Measurements from ENCODE around the gene CALHM3. TPM values are rescaled to one million over a fixed set of nuclear protein-coding genes. Genes with fewer than 3 reads are reported as not detected.

CALHM3 gene
- total and polyA plus RNA-seq, 2 of the 13 experiments (the other 11 are each of a cell fraction or from before 2014, with no cell fraction given): not detected

- TF ChIP-seq TFDP1 (CRISPR knock-in tag; IDR thresholded peaks at IDR 0.05; ENCODE audit: borderline replicate concordance) (no peak), ZNF572 (CRISPR knock-in tag; IDR thresholded peaks at IDR 0.05) (no peak), U2AF2 (IDR thresholded peaks at IDR 0.05; ENCODE audit: low read depth, low read length) (no peak), SSRP1 (CRISPR knock-in tag; IDR thresholded peaks at IDR 0.05) (no peak), ZNF589 (CRISPR knock-in tag; conservative IDR thresholded peaks at IDR 0.05) (no peak), ZKSCAN8 (CRISPR knock-in tag; IDR thresholded peaks at IDR 0.05; ENCODE audit: borderline replicate concordance) (0 out of 2 replicates have a peak, but pooled peaks have one; percentile 28), EED (CRISPR knock-in tag; IDR thresholded peaks at IDR 0.05) (no peak), PATZ1 (CRISPR knock-in tag; IDR thresholded peaks at IDR 0.05) (peak; percentile 33; the same call in 1 of the 2 replicates), ZMYM4 (CRISPR knock-in tag; IDR thresholded peaks at IDR 0.05) (no peak), ZNF460 (CRISPR knock-in tag; IDR thresholded peaks at IDR 0.05; ENCODE audit: borderline replicate concordance) (no peak)
- TF ChIP-seq, protein P1, sequence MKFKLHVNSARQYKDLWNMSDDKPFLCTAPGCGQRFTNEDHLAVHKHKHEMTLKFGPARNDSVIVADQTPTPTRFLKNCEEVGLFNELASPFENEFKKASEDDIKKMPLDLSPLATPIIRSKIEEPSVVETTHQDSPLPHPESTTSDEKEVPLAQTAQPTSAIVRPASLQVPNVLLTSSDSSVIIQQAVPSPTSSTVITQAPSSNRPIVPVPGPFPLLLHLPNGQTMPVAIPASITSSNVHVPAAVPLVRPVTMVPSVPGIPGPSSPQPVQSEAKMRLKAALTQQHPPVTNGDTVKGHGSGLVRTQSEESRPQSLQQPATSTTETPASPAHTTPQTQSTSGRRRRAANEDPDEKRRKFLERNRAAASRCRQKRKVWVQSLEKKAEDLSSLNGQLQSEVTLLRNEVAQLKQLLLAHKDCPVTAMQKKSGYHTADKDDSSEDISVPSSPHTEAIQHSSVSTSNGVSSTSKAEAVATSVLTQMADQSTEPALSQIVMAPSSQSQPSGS (CRISPR knock-in tag; IDR thresholded peaks at IDR 0.05): no peak
Measured at GRCh38 chr10:103470761-103471653, 8.0 kb downstream of the CALHM3 start (continued).
